HG03139 (cell line): Measurements from ENCODE around the gene EMX1.

Experiments
- ATAC-seq: cut with Tn5 transposase; IDR thresholded peaks from one replicate; pipeline ENCODE4 v1.9.1; 2021; ENCODE audit not compliant: unreplicated experiment

The EMX1 gene

DNA sequence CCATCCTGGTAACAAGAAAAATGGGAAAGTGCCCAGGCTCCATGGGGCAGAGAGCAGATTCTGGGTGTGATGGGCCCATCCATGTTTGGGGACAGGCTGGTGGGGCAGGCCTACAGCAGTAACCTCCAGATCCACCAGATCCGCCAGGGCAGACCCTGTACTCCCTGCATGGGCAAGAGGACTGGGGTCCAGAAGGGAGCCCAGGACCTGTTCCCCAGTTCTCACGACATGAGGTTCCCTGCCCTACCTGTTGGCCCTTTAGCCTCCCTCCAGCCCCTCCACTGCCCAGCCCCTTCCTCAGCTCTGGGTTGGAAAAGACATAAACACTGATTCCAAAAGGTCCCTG lies 38.7 kb downstream of the EMX1 start:
- no peak for ATAC-seq

DNA sequence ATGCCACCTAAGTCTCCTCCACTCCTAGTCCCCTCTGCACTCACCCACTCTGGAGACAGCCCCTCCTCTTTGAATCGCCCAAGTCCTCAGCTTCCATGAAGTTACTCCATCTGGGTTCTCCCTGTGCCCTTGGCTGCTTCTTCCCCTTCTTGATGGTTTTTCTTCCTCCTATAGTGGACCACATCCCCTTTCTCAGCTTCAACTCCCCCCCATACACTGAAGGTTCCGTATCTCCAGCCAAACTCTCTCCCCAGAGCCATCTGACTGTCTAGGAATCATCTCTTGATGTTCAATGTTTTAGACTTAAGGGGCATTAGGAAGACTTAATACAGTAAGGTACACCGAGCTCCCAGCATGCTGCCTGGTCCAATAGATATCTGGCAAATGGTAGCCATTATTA lies 39.6 kb downstream of the EMX1 start:
- ATAC-seq, result no peak

DNA sequence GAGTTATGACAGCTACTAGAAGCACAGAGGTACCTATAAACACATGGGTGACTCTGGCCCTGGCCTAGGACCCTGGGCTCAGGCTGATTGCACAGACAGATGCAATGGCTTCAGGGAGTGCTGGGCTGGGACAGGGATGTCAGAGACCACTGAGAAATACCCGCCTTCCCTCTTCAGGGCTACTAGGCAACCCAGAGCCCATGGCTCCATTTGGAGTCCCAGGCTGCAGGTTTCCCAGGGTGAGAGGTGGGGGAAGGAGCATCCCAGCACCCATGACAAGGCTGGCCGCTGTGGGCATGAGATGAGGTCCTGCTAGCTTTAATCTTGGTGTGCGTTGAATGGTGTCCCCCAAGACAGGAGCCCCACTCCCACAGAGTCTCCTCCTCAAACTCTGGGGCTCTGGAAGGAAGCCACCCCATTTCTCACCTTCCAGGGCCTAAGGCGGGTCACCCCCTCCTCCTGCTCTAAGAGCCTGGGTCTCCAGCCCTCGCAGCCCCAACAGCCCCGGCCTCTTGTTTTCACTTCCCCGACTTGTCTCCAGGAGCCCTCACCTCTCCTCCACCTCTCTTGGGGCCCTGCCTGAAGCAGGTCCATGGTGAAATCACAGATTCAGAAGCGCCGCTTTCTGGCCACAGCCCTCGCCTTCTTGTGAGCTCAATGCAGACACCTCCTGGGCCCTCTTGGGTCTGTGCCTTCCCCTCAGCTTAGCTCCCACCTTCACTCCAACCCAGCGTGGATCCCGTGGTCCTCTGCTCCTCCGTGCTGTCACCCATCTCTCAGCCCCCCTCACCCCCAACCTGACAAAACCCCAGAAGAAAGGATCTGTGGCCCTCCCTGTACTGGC lies 41.4 kb downstream of the EMX1 start:
- ATAC-seq, result no peak

DNA sequence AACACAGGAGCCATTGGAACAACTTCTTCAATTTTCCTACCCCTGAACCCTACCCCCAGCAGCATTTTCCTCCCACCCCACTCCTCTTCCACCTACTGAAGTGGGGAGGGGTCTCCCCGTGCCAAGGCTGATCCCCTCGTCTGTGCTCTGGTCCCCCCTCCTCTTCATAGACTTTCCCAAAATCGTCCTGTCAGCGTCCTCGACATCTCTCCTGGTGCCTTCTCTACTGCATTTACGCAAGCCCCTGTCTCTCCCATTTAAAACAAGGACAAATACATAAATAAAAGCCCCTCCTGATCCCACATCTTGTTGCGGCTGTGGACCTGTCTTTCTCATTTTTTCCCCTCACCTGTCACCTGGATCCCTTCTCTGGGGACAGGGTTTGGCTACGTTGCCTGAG lies 42.2 kb downstream of the EMX1 start:
- no peak for ATAC-seq

DNA sequence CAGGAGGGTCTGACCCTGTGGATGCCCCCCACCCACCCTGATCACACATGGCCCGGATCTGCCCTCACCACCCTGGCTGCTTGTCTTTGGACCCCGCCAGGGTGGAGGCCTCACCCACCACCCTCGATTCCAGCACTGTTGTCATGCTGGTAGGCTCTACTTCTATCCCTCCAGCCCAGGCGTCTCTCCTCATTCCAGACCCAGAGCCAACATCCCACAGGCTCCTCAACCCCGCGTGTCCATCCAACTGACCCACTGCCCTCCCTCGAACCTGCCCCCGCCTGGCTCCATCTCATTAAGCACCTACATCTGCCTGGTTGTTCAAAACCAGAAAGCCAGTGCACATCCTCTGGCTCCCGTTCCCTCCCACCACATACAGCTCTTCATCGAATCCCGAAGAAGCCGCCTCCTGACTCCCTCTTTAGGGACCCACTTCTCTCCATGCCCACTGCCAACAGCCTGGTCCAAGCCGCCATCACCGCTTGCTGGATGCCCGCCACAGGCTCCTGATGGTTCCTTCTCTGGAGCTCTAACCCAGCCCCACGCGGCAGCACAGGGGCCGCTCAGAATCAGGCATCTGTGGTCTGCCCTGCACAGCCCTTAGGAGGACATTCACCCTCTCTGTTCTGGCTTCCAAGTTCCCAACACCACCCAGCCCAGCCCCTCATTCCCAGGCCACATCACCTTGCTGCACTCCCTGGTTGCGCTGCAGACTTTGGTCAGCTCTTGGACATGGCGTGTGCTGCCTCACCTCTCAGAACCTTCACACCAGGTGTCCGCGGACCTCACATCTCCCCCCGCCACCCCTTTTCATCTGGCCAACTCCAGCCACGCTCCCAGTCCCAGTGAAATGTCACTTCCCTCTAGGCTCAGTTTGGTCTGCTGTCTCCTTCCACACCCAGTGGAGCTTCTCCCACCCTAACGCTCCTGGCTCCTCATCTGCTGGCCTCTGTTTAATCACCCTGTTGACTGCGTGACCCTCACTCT lies 43.0 kb downstream of the EMX1 start:
- ATAC-seq, result no peak

DNA sequence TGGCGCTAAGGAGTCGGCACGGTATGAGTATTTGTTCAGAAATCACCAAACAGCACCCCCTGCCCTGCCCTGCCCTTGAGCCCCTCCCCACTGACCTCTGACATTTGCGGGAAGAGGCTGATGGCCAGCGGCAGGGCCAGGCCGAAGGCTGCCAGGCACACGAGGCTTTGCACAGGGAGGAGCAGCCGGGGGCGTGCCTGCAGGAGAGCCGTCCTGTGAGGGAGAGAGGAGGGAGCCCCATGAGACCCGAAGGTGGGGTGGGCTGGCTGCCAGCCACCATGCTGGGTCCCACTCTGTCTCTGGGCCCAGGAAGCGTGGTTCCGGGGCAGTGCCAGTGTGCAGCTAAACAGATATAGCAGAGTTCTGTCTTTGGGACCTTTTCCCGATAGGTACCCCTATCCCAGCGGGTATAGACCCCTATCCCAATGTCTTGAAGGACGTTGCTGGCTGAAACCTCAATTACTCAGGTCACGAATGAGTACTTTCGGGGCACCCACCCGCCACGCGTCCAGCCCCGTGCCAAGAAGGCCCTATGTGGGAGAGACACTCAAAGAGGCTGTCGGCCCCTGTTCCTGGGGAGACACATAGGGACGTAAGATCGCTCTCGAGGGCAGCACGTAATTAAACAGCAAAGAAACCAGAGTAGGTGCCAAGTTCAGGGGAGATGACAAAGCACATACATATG lies 43.9 kb downstream of the EMX1 start:
- ATAC-seq, result no peak

DNA sequence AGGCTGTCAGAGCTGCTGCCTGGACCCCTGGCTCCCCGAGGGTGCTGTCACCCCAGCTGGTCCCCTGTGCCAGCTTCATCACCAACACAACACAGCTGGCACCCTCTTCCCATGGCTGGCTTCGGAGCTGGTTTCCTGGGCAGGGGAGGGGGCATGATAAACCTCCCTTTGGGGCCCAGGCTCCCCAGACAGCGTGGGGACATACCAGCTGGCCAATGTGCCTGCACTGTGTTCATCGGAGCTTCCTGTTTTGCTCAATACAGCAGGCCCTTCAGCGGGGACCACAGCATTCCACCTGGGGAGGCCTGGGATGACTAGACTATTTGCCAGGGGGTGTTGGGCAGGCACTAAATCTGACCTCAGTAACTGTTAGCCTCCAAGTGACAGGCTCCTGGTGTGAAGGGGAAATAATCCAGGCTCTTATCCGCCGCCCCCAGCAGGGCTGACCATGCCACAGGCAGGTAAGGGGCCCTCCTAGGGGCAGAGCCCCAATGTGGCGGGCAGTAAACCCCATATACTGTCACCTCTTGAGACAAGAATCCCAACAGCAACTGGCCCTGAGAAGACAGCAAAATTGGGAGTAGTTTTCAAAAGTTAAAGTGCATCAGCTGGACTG lies 44.6 kb downstream of the EMX1 start:
- no peak for ATAC-seq

DNA sequence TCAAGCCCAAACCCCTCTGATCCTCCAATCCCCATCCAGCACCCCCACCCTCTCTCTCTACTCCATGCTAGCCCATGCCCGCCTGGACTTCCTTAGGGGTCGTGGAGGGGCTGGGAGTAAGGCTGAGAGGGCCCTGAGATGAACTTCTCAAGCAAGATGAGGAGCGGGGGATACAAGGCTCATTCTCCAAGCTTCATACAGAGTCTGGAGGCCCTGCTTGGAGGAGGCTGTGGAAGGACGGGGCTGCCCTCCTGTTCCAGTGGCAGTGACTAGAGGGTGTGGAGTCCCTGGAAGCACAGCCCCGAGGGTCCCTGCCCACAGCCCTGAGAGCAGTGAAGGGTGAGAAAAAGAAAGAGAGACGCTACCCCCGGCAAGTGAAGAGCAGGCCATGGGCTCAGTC lies 45.6 kb downstream of the EMX1 start:
- ATAC-seq, result no peak

DNA sequence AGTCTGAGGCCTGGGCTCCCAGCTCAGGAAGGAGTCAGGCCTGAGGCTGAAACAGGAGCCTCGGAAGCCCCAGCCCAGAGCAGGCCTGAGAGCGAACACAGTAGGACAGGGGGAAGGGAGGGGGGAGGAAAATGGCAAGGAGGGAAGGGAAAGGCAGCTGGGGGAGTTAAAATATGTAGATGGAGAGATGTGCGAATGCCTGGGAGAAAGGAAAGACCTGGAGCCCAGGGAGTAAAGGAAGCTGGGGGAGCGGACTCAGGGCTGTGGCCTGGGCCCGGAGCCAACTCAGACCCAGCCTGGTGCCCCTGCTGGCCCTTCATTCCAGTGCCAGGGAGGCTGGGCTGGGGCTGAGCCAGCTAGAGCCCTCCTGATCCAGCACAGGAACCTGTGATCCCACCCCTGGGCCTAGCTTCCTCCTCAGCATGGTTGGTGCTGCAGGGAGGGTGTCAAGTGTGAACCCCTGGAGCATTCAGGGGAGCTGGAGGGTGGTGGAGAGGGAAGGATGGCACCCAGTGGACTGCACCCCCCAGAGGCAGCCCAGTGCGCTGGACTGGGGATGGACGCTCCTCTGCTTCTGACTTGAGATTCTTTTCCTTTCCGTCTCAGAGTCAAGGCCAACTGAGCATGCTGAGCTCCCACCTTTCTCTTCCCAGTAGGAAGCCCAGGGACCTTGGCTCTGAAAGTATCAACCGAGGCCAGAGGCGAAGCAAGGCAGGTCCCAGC lies 46.3 kb downstream of the EMX1 start:
- no peak for ATAC-seq

DNA sequence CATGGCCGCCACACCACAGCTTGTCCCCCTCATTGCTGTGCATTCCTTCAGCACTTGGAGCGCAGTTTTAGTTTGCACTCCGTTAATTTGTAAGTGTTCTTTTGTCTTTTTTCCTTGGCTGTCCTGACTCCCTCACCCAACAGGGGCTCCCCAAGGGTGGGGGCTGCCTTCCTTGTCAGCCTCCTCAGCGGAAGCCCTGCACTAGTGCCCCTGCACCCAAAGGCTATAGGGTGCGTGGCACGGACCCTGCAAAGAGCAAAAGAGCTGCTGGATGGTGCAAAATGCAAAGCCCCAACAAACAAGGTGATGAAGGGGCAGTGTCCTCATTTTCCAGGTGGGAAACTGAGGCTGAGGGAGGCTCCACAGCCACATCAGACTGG lies 46.8 kb downstream of the EMX1 start:
- ATAC-seq, result no peak

DNA sequence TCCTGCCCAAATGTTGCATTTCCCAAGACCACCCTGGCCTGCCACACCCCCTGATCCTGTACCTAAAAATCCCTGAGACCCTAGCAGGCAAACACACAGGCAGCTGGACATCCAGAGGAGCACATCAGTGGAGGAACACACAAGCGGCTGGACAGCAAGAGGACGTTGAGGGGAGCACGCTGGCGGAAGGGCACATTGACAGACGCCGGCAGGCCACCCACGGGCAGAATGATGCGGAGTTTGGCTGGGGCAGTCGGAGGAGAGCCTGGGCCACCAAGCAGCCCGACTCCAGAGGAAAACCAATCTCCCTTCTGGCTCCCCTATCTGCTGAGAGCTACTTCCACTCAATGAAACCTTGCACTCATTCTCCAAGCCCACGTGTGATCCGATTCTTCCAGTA lies 47.7 kb downstream of the EMX1 start:
- no peak for ATAC-seq

DNA sequence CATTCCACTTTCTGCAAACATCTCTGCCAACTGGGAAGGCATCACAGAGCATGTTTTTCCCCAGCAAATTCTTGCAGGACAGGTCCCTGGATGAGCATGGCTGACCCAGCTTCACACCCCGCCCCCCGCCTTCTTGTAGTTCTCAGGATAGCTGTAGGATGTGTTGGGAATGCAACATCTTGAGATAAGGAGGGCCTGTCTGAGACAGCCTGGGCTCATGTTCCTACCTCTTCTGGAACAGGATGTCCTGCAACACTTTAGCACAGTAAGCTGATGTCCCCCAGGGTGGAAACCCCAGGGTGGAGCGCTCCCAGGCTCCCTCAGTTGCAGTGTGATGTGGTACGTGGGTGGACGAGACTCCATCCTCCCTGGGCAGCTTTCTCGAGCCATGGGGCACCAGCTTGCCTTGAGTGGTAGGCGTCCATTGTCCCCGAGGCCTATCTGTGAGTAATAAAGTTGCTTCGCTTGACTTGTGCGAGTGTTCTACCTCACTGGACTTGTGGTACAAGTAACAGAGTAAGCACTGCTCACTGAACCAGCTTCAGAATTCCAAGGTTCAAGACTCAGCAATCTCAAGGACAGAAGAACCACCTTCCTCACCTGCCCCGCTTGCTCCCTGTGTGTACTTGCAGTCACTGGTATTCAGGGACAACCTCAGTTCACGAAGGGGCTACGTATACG lies 48.6 kb downstream of the EMX1 start:
- ATAC-seq, result no peak

DNA sequence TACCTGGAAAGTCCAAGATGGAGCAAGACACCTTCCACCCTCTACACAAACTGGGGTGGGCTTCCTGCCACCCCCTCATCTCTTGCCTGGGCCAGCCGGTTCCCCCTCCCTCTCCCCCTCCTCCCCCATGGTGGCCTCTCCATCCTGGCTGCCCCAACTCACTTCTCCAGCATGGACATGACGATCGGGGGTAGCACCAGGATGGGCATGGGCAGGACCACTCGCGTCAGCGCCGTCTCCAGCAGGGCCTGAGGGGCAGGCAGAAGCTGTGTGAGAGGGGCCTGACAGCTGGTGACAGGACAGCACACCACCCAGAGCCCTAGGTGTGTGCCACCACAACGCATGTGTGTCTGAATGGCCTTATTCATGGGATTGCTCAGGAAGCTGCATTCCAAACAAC lies 51.0 kb downstream of the EMX1 start:
- no peak for ATAC-seq

DNA sequence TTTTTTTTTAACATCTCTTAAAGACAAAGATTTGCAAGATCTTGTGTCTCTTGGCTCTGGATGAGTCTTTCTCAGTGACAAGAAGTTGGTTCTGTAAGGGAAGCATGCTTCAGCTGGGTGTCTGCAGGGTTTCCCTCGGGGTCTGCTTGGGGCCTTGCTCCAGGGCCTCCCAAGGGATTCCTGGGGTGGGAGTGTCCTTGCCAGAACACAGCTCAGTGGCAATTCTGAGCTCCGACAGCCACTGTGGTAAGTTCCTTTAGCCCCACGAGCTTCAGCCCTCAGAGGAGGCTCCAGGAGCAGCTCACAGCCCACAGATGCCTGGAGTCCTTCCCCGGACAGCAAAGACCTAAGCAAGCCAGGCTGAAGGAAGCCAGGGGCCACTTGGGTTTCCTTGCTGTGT lies 52.4 kb downstream of the EMX1 start:
- ATAC-seq, result no peak

DNA sequence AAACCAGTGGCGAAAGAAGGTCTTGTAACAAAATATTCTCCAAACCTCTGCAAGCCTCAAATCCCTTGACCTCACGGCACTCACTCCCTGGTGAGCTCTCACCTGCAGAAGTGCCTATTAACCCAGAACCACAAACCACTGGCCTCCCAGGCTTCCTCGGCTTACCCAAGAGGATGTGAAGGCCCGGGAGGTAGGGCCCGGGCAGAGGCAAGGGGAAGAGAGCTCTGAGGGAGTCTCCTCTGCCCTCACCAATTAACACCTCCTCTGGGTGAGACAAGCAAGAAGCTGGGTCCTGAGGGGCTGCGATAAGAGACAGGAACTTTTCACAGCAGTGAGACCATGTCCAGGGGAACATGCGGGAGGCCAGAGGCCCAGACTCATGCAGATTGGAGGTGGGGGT lies 53.7 kb downstream of the EMX1 start:
- ATAC-seq, result no peak

DNA sequence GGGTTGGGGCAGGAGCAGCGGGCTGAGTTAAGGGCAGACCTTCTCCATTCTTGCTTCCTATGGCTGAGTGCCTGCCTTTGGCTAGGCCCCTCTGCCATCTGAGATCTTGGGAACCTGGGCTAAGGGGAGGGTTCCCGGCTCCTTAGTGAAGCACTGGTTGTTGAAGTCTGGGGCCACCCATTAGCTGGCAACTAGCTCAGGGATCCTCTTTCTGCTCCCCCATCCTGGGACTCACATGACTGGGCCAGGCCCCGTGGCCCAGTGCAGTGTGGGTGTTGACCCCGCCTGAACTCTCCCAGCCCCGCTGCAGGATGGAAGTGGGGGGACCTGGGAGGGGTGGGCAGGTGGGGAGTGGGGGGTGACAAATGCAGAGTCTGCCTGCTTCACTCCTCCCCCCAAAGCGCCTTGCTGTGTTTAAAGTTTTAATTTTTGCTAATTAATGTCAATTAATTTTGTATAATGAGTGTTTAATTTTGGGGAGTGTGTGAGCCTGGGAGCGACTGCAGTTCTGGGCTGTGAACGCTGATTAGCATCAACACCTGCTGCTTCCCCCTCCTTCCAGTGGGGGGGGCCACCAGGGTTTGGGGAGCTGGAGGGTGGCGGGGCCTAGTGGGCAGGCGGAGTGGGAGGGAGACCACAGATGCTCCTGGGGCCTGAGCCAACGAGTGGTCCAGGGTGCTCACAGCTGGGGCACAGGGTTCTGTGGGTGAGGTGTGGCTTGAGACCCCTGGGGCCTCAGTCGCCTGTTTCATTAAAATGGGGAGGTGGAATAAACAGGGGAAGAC lies 55.2 kb downstream of the EMX1 start:
- ATAC-seq, result no peak

DNA sequence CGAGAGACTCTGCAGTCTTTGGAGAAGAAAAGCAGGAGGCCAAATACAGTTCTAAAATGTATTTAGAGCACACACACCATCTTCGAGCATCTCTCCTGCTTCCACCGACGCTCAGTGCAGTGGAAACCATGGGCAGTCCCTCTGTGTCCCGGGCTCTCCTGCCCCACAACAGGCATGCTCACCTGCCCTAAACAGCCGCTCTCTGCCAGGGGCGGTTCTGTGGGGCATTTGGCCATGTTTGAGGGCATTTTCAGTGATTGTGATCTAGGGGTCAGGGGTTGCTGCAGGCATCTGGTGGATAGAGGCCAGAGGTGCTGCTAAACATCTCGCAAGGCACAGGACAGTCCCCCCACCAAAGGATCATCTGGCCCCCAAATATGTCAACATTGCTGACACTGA lies 55.8 kb downstream of the EMX1 start:
- ATAC-seq, result no peak

DNA sequence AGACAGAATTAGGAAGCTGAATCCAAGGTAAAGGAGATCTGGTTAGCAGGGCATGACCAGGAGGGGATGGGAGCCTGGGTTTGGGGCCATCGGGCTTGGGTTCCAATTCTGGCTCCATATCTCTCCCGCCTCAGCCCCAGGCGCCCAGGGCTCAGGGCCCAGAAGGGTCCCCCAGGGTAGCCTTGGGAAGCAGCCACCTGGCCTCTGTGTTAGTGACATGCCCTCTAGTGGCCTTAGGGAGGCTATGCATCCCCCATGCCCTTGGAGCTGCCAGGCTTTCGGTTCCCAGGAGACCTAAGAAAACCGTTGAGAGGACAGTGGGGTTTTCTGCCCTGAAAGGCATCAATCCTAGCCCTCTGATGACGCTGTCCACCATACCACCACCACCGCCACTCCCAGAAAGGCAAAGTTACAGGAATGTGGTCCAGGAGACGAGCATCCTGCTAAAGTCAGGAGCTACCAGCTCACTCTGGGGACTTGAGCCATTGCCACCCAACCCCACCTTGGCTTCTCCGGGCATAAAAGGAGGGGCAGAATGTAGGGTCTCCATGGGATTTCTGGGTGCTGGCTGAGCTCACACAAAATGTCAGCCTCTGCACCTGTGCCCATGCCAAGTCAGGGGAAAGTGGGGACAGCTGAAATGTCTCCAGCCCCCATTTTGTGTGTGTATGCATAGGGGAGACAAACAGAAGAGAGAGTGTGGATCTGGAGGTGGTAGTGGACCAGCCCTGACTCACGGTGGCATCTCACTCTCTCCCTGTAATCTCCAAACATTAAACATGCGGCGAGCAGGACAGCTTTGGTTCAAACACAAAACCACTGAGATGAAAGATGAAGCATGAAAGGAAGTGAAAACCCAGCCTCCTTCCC lies 56.5 kb downstream of the EMX1 start:
- peak; percentile 91 for ATAC-seq
